Measurements from ENCODE around the gene GRWD1. TPM values are rescaled to one million over a fixed set of nuclear protein-coding genes. Genes with fewer than 3 reads are reported as not detected.

GRWD1 gene
- total and polyA plus RNA-seq, 2 of the 13 experiments (the other 11 are each of a cell fraction or from before 2014, with no cell fraction given) = 10.8 to 46.6 TPM

GRCh38 chr19:48461651-48461981 lies 15.8 kb downstream of the GRWD1 start:
- no peak for ATAC-seq
- Histone ChIP-seq H3K4me3 (replicated peaks in 1 of 3; ENCODE audit: insufficient read depth in 1 of 3, low read depth in 2 of 3, low read length in 3 of 3) (no peak overlapping the region), H3K27me3 (ENCODE audit: control insufficient read depth in 1 of 2, insufficient read depth in 2 of 2, low read length in 2 of 2) (no peaks in the 10 kb centered on the region), H3K79me2 (ENCODE audit: insufficient read depth, low read length) (no peaks in the 10 kb centered on the region), H3K36me3 (replicated peaks in 1 of 2; ENCODE audit: control insufficient read depth in 1 of 2, insufficient read depth in 2 of 2, low read length in 2 of 2) (0 out of 5 replicates have a peak, but pooled peaks cover 0 to 4% of the 10 kb centered on the region in 2 experiments), H2AFZ (ENCODE audit: low read length) (no peak overlapping the region), H3K9me3 (ENCODE audit: low read length) (no peaks in the 10 kb centered on the region), H4K20me1 (ENCODE audit: insufficient read depth, low read length) (no peaks in the 10 kb centered on the region), H3K9ac (ENCODE audit: insufficient read depth, low read depth, low read length) (no peak overlapping the region), H3K4me2 (ENCODE audit: low read depth, low read length) (no peak overlapping the region), H3K27ac (ENCODE audit: extremely low read length, insufficient read depth, low read length) (no peak overlapping the region), H3K4me1 (ENCODE audit: insufficient read depth, low read length) (no peaks in the 10 kb centered on the region)
- no TSS peak for BruUV-seq (replicated peaks)
- WGBS (ENCODE audit: low lambda C conversion rate) = 96% methylated on average over 36 of the region's 36 CpGs
- FAIRE-seq = no peak
- intact Hi-C loops (cut with micrococcal nuclease; ENCODE audit: unreplicated experiment) (no loop called here), in situ Hi-C loops (cut with HindIII; ENCODE audit: extremely low pct_ligation_motif_present, low pct_unique_long_range_greater_than_20kb) (no loop called here)
- TF ChIP-seq FOXC1 (CRISPR knock-in tag; IDR thresholded peaks at IDR 0.05; ENCODE audit: borderline replicate concordance) = no peak
- no peak for TF ChIP-seq ZNF607 (CRISPR knock-in tag; IDR thresholded peaks at IDR 0.05; ENCODE audit: borderline replicate concordance)
- TF ChIP-seq RBFOX2 (IDR thresholded peaks at IDR 0.05; ENCODE audit: low read depth, low read length) = peak; percentile 35; the same call in 1 of the 2 replicates
- no peak for TF ChIP-seq CCAR2 (optimal IDR thresholded peaks at IDR 0.05; ENCODE audit: low read depth, low read length)
- 0 out of 4 replicates have a peak, but pooled peaks of 1 of the 2 experiments have one; percentile 28 for TF ChIP-seq POLR2A (IDR thresholded peaks at IDR 0.05; ENCODE audit: insufficient read depth in 1 of 2, low read depth in 2 of 2, low read length in 2 of 2)
- no peak for TF ChIP-seq ATAD3A (CRISPR knock-in tag; IDR thresholded peaks at IDR 0.05)
- no peak for TF ChIP-seq KAT7 (CRISPR knock-in tag; IDR thresholded peaks at IDR 0.05; ENCODE audit: borderline replicate concordance)
- DNase-seq (ENCODE audit: low spot score) = no peak
- ChIA-PET CTCF (ENCODE audit: low intra/inter-chr PET ratio, low total read pairs) (no interaction called here), POLR2A (interaction anchor here (0.7 kb wide), 1 partner anchor 17 kb away, joined by 3 read pairs; no protein-coding TSS in a partner anchor)

- Histone ChIP-seq H4K20me1 (ENCODE audit: insufficient read depth, low read length) (no peaks in the 10 kb centered on the region), H3K4me1 (ENCODE audit: insufficient read depth, low read length) (no peaks in the 10 kb centered on the region), H3K27ac (ENCODE audit: extremely low read length, insufficient read depth, low read length) (no peak overlapping the region), H3K36me3 (replicated peaks in 1 of 2; ENCODE audit: control insufficient read depth in 1 of 2, insufficient read depth in 2 of 2, low read length in 2 of 2) (0 out of 5 replicates have a peak, but pooled peaks cover 0 to under 1% of the 10 kb centered on the region in 2 experiments), H3K9ac (ENCODE audit: insufficient read depth, low read depth, low read length) (no peak overlapping the region), H3K9me3 (ENCODE audit: low read length) (no peaks in the 10 kb centered on the region), H3K4me2 (ENCODE audit: low read depth, low read length) (no peak overlapping the region), H3K4me3 (replicated peaks in 1 of 3; ENCODE audit: insufficient read depth in 1 of 3, low read depth in 2 of 3, low read length in 3 of 3) (no peak overlapping the region), H3K27me3 (ENCODE audit: control insufficient read depth in 1 of 2, insufficient read depth in 2 of 2, low read length in 2 of 2) (no peaks in the 10 kb centered on the region; a peak in 1 of 5 replicates), H3K79me2 (ENCODE audit: insufficient read depth, low read length) (no peaks in the 10 kb centered on the region), H2AFZ (ENCODE audit: low read length) (no peak overlapping the region)
- ChIA-PET CTCF (ENCODE audit: low intra/inter-chr PET ratio, low total read pairs) (no interaction called here), POLR2A (interaction anchor here (0.7 kb wide), 1 partner anchor 17 kb away, joined by 3 read pairs; no protein-coding TSS in a partner anchor)
- in situ Hi-C loops (cut with HindIII; ENCODE audit: extremely low pct_ligation_motif_present, low pct_unique_long_range_greater_than_20kb) = no loop called here
- FAIRE-seq (no peak), ATAC-seq (no peak; the same call in 2 of the 3 replicates), DNase-seq (ENCODE audit: low spot score) (no peak)
- BruUV-seq (replicated peaks) = no TSS peak
- 98% methylated on average over 59 of the region's 62 CpGs for WGBS (ENCODE audit: low lambda C conversion rate)
- intact Hi-C loops (cut with micrococcal nuclease; ENCODE audit: unreplicated experiment) = no loop called here
- TF ChIP-seq ZBTB8A (CRISPR knock-in tag; IDR thresholded peaks at IDR 0.05; ENCODE audit: borderline replicate concordance, low read depth) (no peak), PBX2 (CRISPR knock-in tag; IDR thresholded peaks at IDR 0.05) (no peak), ZNF703 (CRISPR knock-in tag; IDR thresholded peaks at IDR 0.05; ENCODE audit: borderline replicate concordance) (no peak), ZHX1 (CRISPR knock-in tag; IDR thresholded peaks at IDR 0.05; ENCODE audit: low read depth) (peak; percentile 73; the same call in 1 of the 2 replicates), ZSCAN25 (CRISPR knock-in tag; IDR thresholded peaks at IDR 0.05) (no peak), REXO4 (CRISPR knock-in tag; IDR thresholded peaks at IDR 0.05; ENCODE audit: borderline replicate concordance) (no peak)
Observed at GRCh38 chr19:48461982-48462655, 16.3 kb downstream of the GRWD1 start.

All from HepG2 (cell line).